Neural cell (in vitro differentiated cells): ENCODE measurements around the gene UCP2. TPM values are rescaled to one million over a fixed set of nuclear protein-coding genes. Genes with fewer than 3 reads are reported as not detected.

Source experiments
- H2AFZ ChIP-seq: fragments of 200-600, 300-800 bp; sonication (generic), shearing (Covaris generic); 2 replicates; pipeline ENCODE4 v1.6.0; 2014; ENCODE audit warnings: low read depth, mild to moderate bottlenecking, antibody characterized with exemption, low read length, moderate library complexity
- H3F3A ChIP-seq: fragments of 200-600 bp; shearing (Covaris generic); 2 replicates; pipeline ENCODE4 v1.6.1; 2016; ENCODE audit warnings: mild to moderate bottlenecking, moderate library complexity, mixed read lengths, antibody characterized with exemption, low read length; ENCODE audit not compliant: insufficient read depth, poor library complexity, severe bottlenecking
- H3K27ac ChIP-seq: fragments of 200-600, 300-800 bp; sonication (generic), shearing (Covaris generic); 2 replicates; pipeline ENCODE4 v1.5.1; 2014; ENCODE audit warnings: mild to moderate bottlenecking, low read length, moderate library complexity
- H3K27me3 ChIP-seq: fragments of 300-800, 200-600 bp; sonication (generic), shearing (Covaris generic); 2 replicates; pipeline ENCODE4 v1.6.0; 2014; ENCODE audit warnings: mild to moderate bottlenecking, low read depth, low read length, moderate library complexity; ENCODE audit not compliant: insufficient read depth
- H3K36me3 ChIP-seq: fragments of 300-800, 200-600 bp; sonication (generic), shearing (Covaris generic); 2 replicates; pipeline ENCODE4 v1.5.1; 2014; ENCODE audit warnings: mild to moderate bottlenecking, antibody characterized with exemption, low read length, moderate library complexity; ENCODE audit not compliant: insufficient read depth
- H3K4me2 ChIP-seq: fragments of 300-800, 200-600 bp; sonication (generic), shearing (Covaris generic); 2 replicates; pipeline ENCODE4 v1.6.0; 2014; ENCODE audit warnings: mild to moderate bottlenecking, low read length
- H3K4me3 ChIP-seq: fragments of 300-800, 200-600 bp; sonication (generic), shearing (Covaris generic); 2 replicates; pipeline ENCODE4 v1.5.1; 2014; ENCODE audit warnings: mild to moderate bottlenecking, low read length, moderate library complexity
- H3K79me2 ChIP-seq: fragments of 200-600 bp; shearing (Covaris generic); replicated peaks from 2 replicates; pipeline ENCODE4 v1.6.0; 2014; ENCODE audit warnings: mild to moderate bottlenecking, low read length, moderate library complexity; ENCODE audit not compliant: insufficient read depth
- H3K9ac ChIP-seq: fragments of 300-800, 200-600 bp; sonication (generic), shearing (Covaris generic); 2 replicates; pipeline ENCODE4 v1.6.1; 2016; ENCODE audit warnings: mild to moderate bottlenecking, low read length, mixed read lengths
- H3K9me2 ChIP-seq: fragments of 200-600 bp; shearing (Covaris generic); 2 replicates; pipeline ENCODE4 v1.6.1; 2016; ENCODE audit warnings: mild to moderate bottlenecking, low read length, mixed read lengths; ENCODE audit not compliant: insufficient read depth
- H3K9me3 ChIP-seq: fragments of 200-600, 300-800 bp; sonication (generic), shearing (Covaris generic); 2 replicates; pipeline ENCODE4 v1.6.1; 2016; ENCODE audit warnings: mild to moderate bottlenecking, mixed run types, low read length, moderate library complexity, mixed read lengths
- H4K20me1 ChIP-seq: fragments of 200-600 bp; shearing (Covaris generic); 2 replicates; pipeline ENCODE4 v1.6.1; 2016; ENCODE audit warnings: mild to moderate bottlenecking, mixed run types; ENCODE audit not compliant: insufficient read depth
- EP300 ChIP-seq: fragments of 450-650 bp; conservative IDR thresholded peaks from 2 replicates; pipeline ENCODE4 v1.6.1; 2014; ENCODE audit warnings: antibody characterized with exemption, mild to moderate bottlenecking, moderate library complexity; ENCODE audit not compliant: poor library complexity, severe bottlenecking
- EZH2 ChIP-seq: fragments of 200-600, 300-800 bp; shearing (Covaris generic), sonication (generic); IDR thresholded peaks from 2 replicates; pipeline ENCODE4 v1.6.1; 2014; ENCODE audit warnings: antibody characterized with exemption, low read length, borderline replicate concordance, mild to moderate bottlenecking; ENCODE audit not compliant: insufficient read depth, poor library complexity, severe bottlenecking
- POLR2AphosphoS5 ChIP-seq: IDR thresholded peaks from 2 replicates; pipeline ENCODE4 v1.6.1; 2012
- RAD21 ChIP-seq: fragments of 450-650 bp; conservative IDR thresholded peaks from 2 replicates; pipeline ENCODE4 v1.6.1; 2014; ENCODE audit warnings: antibody characterized with exemption, mild to moderate bottlenecking, moderate library complexity
- SMC3 ChIP-seq: fragments of 450-650 bp; conservative IDR thresholded peaks from 2 replicates; pipeline ENCODE4 v1.6.1; 2014; ENCODE audit warnings: antibody characterized with exemption, mild to moderate bottlenecking, moderate library complexity; ENCODE audit not compliant: poor library complexity
- TAF1 ChIP-seq: IDR thresholded peaks from 2 replicates; pipeline ENCODE4 v1.6.1; 2012; ENCODE audit warnings: low read depth
- polyA plus RNA-seq: library from polyadenylated mRNA; depleted of rRNA; stranded (reverse); fragments of >200 nt; gene quantifications from 2 replicates; pipeline ENCODE4 v1.2.3, GENCODE V29; 2014
- TF ChIP-seq, protein P1 (sequence below): fragments of 450-650 bp; IDR thresholded peaks from 2 replicates; pipeline ENCODE4 v1.5.1; 2014; ENCODE audit warnings: antibody characterized with exemption, mild to moderate bottlenecking, moderate library complexity; ENCODE audit not compliant: poor library complexity, severe bottlenecking
- TF ChIP-seq, protein P2 (sequence below): IDR thresholded peaks from 2 replicates; pipeline ENCODE4 v1.6.1; 2012; ENCODE audit warnings: borderline replicate concordance

UCP2 gene
- polyA plus RNA-seq, 1 donor from 2014 or later, result not detected

DNA sequence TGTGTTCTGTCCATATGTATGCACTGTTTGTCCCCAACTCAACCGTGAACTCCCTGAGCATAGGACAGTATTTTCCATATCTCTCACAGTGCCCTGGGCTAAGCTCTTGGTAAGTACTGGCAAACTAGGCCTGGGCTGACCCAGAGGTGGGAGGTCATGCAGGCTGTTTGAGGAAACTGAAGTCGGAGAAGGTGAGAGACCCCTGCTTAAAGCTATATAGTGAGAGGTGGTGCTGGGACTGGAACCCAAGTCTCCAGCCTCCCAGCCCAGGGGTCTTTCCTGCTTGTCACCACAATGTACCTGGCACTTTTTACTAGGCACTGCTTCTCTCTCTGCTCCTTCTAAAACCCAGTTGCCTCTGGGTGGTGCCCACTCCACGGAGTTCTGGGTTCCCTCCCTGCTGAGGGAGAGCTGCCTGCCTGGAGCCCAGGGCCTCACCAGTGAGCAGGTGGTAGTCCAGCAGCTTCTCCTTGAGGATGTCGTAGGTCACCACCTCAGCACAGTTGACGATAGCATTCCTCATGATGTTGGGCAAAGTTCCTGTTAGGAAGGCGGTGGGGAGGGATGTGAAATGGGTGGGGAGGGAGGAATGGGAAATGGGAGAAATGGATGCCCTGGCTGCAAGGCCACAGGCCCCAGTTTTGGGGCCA is 21.5 kb upstream of the UCP2 start:
- H3K4me3 ChIP-seq, result no peak overlapping the region
- H3K9me2 ChIP-seq, result no peaks in the 10 kb centered on the region
- no peaks in the 10 kb centered on the region for H4K20me1 ChIP-seq
- H3K36me3 ChIP-seq, result peaks cover 4% of the 10 kb centered on the region
- no peak for TF ChIP-seq POLR2AphosphoS5
- TF ChIP-seq EZH2, result no peak
- TF ChIP-seq TAF1, result no peak
- no peak for TF ChIP-seq EP300
- TF ChIP-seq, protein P1, sequence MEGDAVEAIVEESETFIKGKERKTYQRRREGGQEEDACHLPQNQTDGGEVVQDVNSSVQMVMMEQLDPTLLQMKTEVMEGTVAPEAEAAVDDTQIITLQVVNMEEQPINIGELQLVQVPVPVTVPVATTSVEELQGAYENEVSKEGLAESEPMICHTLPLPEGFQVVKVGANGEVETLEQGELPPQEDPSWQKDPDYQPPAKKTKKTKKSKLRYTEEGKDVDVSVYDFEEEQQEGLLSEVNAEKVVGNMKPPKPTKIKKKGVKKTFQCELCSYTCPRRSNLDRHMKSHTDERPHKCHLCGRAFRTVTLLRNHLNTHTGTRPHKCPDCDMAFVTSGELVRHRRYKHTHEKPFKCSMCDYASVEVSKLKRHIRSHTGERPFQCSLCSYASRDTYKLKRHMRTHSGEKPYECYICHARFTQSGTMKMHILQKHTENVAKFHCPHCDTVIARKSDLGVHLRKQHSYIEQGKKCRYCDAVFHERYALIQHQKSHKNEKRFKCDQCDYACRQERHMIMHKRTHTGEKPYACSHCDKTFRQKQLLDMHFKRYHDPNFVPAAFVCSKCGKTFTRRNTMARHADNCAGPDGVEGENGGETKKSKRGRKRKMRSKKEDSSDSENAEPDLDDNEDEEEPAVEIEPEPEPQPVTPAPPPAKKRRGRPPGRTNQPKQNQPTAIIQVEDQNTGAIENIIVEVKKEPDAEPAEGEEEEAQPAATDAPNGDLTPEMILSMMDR, result no peak
- TF ChIP-seq, protein P2, sequence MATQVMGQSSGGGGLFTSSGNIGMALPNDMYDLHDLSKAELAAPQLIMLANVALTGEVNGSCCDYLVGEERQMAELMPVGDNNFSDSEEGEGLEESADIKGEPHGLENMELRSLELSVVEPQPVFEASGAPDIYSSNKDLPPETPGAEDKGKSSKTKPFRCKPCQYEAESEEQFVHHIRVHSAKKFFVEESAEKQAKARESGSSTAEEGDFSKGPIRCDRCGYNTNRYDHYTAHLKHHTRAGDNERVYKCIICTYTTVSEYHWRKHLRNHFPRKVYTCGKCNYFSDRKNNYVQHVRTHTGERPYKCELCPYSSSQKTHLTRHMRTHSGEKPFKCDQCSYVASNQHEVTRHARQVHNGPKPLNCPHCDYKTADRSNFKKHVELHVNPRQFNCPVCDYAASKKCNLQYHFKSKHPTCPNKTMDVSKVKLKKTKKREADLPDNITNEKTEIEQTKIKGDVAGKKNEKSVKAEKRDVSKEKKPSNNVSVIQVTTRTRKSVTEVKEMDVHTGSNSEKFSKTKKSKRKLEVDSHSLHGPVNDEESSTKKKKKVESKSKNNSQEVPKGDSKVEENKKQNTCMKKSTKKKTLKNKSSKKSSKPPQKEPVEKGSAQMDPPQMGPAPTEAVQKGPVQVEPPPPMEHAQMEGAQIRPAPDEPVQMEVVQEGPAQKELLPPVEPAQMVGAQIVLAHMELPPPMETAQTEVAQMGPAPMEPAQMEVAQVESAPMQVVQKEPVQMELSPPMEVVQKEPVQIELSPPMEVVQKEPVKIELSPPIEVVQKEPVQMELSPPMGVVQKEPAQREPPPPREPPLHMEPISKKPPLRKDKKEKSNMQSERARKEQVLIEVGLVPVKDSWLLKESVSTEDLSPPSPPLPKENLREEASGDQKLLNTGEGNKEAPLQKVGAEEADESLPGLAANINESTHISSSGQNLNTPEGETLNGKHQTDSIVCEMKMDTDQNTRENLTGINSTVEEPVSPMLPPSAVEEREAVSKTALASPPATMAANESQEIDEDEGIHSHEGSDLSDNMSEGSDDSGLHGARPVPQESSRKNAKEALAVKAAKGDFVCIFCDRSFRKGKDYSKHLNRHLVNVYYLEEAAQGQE, result no peak
- no peak for TF ChIP-seq RAD21
- no peaks in the 10 kb centered on the region for H3F3A ChIP-seq
- no peaks in the 10 kb centered on the region for H3K9me3 ChIP-seq
- no peaks in the 10 kb centered on the region for H3K27me3 ChIP-seq
- H2AFZ ChIP-seq, result no peak overlapping the region
- H3K27ac ChIP-seq, result no peak overlapping the region
- H3K9ac ChIP-seq, result no peak overlapping the region
- no peaks in the 10 kb centered on the region for H3K79me2 ChIP-seq
- no peak overlapping the region for H3K4me2 ChIP-seq

- Histone ChIP-seq H3K4me3 (no peak overlapping the region), H4K20me1 (no peaks in the 10 kb centered on the region)
These were observed 20.2 kb upstream of the UCP2 start for GRCh38 chr11:74002832-74003231.

More at GRCh38 chr11:74002832-74003231, 20.2 kb upstream of the UCP2 start:
- H3K27ac ChIP-seq, result no peak overlapping the region
- TF ChIP-seq, protein P2, result no peak
- TF ChIP-seq EZH2 (no peak), SMC3 (no peak)
- TF ChIP-seq, protein P1, result no peak
- peaks cover 4% of the 10 kb centered on the region for H3K36me3 ChIP-seq
- no peaks in the 10 kb centered on the region for H3K9me3 ChIP-seq
- no peak overlapping the region for H3K9ac ChIP-seq
- no peaks in the 10 kb centered on the region for H3K79me2 ChIP-seq
- no peaks in the 10 kb centered on the region for H3F3A ChIP-seq
- no peak overlapping the region for H2AFZ ChIP-seq
- H3K9me2 ChIP-seq, result no peaks in the 10 kb centered on the region
- H3K27me3 ChIP-seq, result no peaks in the 10 kb centered on the region
- no peak overlapping the region for H3K4me2 ChIP-seq
